Measurements from ENCODE around the gene ABTB1. TPM values are rescaled to one million over a fixed set of nuclear protein-coding genes. Genes with fewer than 3 reads are reported as not detected.

ABTB1 gene
- total and polyA plus RNA-seq, 2 donors (not counting 1 experiment from before 2014, with no cell fraction given) = 141 to 259 TPM

- Mint-ChIP-seq H3K4me1 (no peaks in the 10 kb centered on the region), H3K4me3 (no peak overlapping the region), H3K27ac (no peak overlapping the region), H3K27me3 (no peaks in the 10 kb centered on the region), H3K9me3 (ENCODE audit: insufficient read depth) (no peaks in the 10 kb centered on the region)
- intact Hi-C loops (cut with micrococcal nuclease) = no loop called here
- H3K4me3 ChIP-seq (ENCODE audit: control extremely low read depth in 1 of 5, extremely low read depth in 1 of 5, insufficient read depth in 1 of 5, low read depth in 2 of 5, low read length in 4 of 5) = no peak overlapping the region
- WGBS (ENCODE audit: insufficient coverage) = 87% methylated on average over 5 of the region's 5 CpGs
- H3K4me1 ChIP-seq (ENCODE audit: control insufficient read depth in 2 of 2, insufficient read depth in 2 of 2, low read length in 2 of 2) = no peaks in the 10 kb centered on the region
- ChIA-PET CTCF (no interaction called here), POLR2A (no interaction called here)
- no peaks in the 10 kb centered on the region for H3K36me3 ChIP-seq (replicated peaks in 1 of 2; ENCODE audit: control extremely low read depth in 1 of 2, control insufficient read depth in 1 of 2, extremely low read depth in 1 of 2, insufficient read depth in 2 of 2, low read length in 1 of 2)
- H3K27me3 ChIP-seq (replicated peaks in 1 of 4; ENCODE audit: control extremely low read depth in 1 of 4, control insufficient read depth in 3 of 4, insufficient read depth in 4 of 4, low read length in 3 of 4) = no peaks in the 10 kb centered on the region
- H3K27ac ChIP-seq (ENCODE audit: low read length in 2 of 2) = no peak overlapping the region
- no peak overlapping the region for H2AFZ ChIP-seq (ENCODE audit: insufficient read depth, low read depth, low read length, poor library complexity, severe bottlenecking)
- TF ChIP-seq CTCF (IDR thresholded peaks at IDR 0.05) (no peak), EZH2 (IDR thresholded peaks at IDR 0.05; ENCODE audit: borderline replicate concordance, insufficient read depth, low read depth, low read length, poor library complexity, severe bottlenecking) (no peak)
- no peaks in the 10 kb centered on the region for H3K9me3 ChIP-seq (ENCODE audit: control extremely low read depth in 1 of 3, control insufficient read depth in 2 of 3, insufficient read depth in 1 of 3, low read length in 2 of 3)
- no peak for ATAC-seq (ENCODE audit: low read depth)
- no peak overlapping the region for H3K4me2 ChIP-seq (replicated peaks; ENCODE audit: low read depth, low read length, poor library complexity, severe bottlenecking)
- H3K9ac ChIP-seq (ENCODE audit: low read length) = no peak overlapping the region
- H4K20me1 ChIP-seq (ENCODE audit: control insufficient read depth, insufficient read depth, low read length, poor library complexity, severe bottlenecking) = no peaks in the 10 kb centered on the region
- H3K79me2 ChIP-seq (ENCODE audit: control insufficient read depth, insufficient read depth, low read length) = no peaks in the 10 kb centered on the region
- DNase-seq = no peak
Observed at GRCh38 chr3:127639173-127640041, 33.3 kb upstream of the ABTB1 start.

- Histone ChIP-seq H3K27ac (ENCODE audit: low read length in 2 of 2) (no peak overlapping the region), H4K20me1 (ENCODE audit: control insufficient read depth, insufficient read depth, low read length, poor library complexity, severe bottlenecking) (no peaks in the 10 kb centered on the region), H3K9ac (ENCODE audit: low read length) (no peak overlapping the region), H3K4me1 (ENCODE audit: control insufficient read depth in 2 of 2, insufficient read depth in 2 of 2, low read length in 2 of 2) (no peaks in the 10 kb centered on the region), H3K27me3 (replicated peaks in 1 of 4; ENCODE audit: control extremely low read depth in 1 of 4, control insufficient read depth in 3 of 4, insufficient read depth in 4 of 4, low read length in 3 of 4) (no peaks in the 10 kb centered on the region), H3K4me2 (replicated peaks; ENCODE audit: low read depth, low read length, poor library complexity, severe bottlenecking) (no peak overlapping the region), H2AFZ (ENCODE audit: insufficient read depth, low read depth, low read length, poor library complexity, severe bottlenecking) (no peak overlapping the region), H3K9me3 (ENCODE audit: control extremely low read depth in 1 of 3, control insufficient read depth in 2 of 3, insufficient read depth in 1 of 3, low read length in 2 of 3) (no peaks in the 10 kb centered on the region), H3K79me2 (ENCODE audit: control insufficient read depth, insufficient read depth, low read length) (no peaks in the 10 kb centered on the region), H3K36me3 (replicated peaks in 1 of 2; ENCODE audit: control extremely low read depth in 1 of 2, control insufficient read depth in 1 of 2, extremely low read depth in 1 of 2, insufficient read depth in 2 of 2, low read length in 1 of 2) (no peaks in the 10 kb centered on the region), H3K4me3 (ENCODE audit: control extremely low read depth in 1 of 5, extremely low read depth in 1 of 5, insufficient read depth in 1 of 5, low read depth in 2 of 5, low read length in 4 of 5) (no peak overlapping the region)
- H3K4me3 Mint-ChIP-seq = no peak overlapping the region
- no peaks in the 10 kb centered on the region for H3K9me3 Mint-ChIP-seq (ENCODE audit: insufficient read depth)
- CTCF ChIA-PET = no interaction called here
- no peak for ATAC-seq (ENCODE audit: low read depth)
- TF ChIP-seq EZH2 (IDR thresholded peaks at IDR 0.05; ENCODE audit: borderline replicate concordance, insufficient read depth, low read depth, low read length, poor library complexity, severe bottlenecking) (no peak), CTCF (IDR thresholded peaks at IDR 0.05) (no peak)
- H3K27ac Mint-ChIP-seq = no peak overlapping the region
- WGBS (ENCODE audit: insufficient coverage) = 96% methylated on average over 3 of the region's 3 CpGs
- no peak for DNase-seq
- intact Hi-C loops (cut with micrococcal nuclease) = no loop called here
- POLR2A ChIA-PET = no interaction called here
- no peaks in the 10 kb centered on the region for H3K27me3 Mint-ChIP-seq
- no peaks in the 10 kb centered on the region for H3K4me1 Mint-ChIP-seq
Observed at GRCh38 chr3:127640042-127640355, 32.8 kb upstream of the ABTB1 start.
